HG02938 (cell line): ENCODE results near the gene HTRA2.

Experiments used
- ATAC-seq: cut with Tn5 transposase; IDR thresholded peaks from one replicate; pipeline ENCODE4 v1.9.1; 2021; ENCODE audit warnings: mild to moderate bottlenecking, moderate library complexity; ENCODE audit not compliant: unreplicated experiment

The HTRA2 gene

DNA sequence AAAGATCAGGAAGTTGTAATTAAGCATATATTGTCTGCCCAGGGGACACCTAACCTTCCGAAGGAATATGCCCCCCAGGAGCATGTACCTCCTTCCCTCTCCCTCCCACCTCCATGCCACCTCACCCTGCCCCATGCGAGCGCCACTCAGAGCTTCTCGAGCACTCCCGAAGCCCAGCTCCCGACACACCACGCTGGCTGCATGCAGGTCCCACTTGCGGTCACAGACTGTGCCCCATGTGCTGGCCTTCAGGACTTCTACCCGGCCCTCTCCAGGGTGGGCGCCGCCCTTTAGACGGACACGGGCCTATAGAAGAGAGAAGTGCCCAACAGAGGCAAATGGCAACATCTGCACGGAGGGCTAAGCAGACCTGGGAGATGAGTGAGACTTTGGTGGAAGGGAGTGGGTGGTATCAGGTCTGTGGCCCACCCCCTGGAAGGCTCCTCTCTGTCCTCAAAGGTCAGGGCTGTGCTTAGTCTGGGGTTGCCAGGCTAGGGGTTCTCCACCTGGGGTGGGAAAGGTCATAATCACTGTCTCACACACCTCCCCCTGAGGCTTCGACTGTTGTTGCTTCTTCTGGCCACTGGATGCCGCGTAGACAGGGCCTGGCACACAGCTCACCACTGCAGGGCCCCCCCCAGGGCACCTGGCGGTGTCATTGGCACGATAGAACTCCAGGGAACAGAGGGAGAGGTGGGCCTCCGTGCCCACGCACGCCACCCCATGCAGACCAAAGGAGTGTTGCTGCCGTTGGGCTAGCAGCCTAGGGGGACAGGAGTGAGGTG, 6.6 kb downstream of the HTRA2 start:
- no peak for ATAC-seq

DNA sequence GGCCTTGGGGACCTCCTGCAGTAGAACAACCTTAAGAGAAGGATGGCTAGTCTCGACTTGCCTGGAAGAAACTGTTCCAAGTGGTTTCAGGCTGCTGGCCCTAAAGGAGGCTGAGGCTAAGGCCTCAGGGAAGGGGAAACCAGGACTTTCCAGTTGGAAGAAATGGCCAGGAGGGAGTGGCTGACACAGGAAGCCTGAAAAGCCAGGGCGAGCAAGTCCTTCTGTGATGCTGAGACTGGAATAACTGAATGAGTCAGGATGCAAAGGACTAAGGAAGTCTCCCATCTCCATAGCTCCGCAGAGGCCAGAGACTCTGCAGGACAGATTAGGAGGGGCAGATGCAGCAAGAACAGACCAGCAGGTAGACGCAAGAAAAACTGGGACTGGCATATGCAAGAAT, 7.4 kb downstream of the HTRA2 start:
- no peak for ATAC-seq

DNA sequence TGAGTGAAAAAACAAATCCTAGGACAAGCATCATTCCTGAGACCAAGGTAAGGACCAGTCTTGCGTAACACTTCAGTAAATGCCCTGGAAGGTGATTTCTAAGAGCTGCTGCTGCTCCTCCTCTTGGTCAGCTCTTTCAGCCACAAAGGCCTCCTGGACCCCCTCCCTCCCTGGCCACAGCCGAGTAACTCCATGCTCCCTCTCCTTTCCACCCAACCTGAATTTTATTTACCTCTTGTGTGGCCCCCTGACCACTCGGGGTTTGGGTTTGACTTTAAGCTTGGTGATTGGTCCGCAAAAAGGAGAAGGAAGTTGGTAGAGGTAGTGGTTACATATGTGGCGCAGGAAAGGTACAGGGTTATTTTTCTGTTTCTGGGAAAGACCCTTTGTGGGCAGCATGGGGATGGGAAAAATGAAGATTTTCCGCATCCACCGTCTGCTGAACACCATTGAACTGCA, 9.2 kb downstream of the HTRA2 start:
- no peak for ATAC-seq

DNA sequence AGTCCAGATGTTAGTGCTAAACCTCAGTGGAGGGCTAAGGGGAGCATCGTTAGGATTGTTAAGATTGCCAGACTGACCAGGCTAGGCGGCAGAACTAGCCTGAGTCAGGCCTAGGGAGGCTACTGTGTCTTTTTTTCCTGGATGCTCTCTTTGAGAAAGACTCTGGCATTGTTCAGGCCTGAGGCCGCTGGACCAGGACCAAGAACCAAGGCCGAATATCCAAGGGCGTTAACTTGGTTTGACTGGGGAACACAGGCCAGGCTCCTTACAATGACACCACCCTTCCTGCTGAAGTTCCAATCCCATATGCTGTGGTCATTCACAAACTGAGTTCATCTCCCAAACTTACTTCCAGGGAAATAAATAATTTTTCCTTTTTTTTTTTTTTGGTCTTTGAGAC, 10.6 kb downstream of the HTRA2 start:
- ATAC-seq = no peak

DNA sequence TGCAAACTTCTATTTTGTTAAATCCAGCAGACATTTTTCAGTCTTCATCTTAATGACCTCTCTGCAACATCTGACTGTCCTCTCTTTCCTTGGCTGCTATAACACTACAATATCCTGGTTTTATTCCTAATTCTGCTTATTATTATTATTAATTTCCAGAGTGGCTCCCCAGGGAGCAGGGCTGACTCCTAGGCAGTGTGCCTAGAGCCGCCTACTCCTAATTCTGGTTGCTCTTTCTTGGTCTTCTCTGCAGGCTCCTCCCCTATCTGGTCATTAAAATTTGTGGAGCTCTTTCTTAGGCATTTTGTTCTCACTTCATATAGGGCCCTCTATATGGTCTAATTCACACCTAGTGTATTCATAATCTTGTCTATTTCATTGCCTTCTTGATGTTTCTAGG, 13.2 kb downstream of the HTRA2 start:
- ATAC-seq = no peak

DNA sequence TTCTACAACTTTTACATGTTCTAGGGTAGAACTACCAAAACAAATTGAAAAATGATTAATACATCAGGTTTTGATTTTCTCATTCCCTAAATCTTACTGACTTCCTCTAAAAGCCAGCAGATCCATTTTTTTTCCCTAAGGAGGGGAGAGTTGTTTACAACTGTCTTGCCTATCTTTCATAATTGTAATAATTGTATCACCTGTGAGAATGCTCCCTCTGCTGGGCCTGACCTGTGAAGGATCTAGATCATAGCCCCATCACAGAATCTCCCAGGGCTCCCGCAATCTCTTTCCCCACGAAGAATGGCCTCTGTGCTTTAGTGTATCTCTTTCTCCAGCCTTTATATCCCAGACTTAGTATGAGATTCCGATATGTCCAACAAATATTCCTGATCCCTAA, 14.9 kb downstream of the HTRA2 start:
- ATAC-seq = no peak

DNA sequence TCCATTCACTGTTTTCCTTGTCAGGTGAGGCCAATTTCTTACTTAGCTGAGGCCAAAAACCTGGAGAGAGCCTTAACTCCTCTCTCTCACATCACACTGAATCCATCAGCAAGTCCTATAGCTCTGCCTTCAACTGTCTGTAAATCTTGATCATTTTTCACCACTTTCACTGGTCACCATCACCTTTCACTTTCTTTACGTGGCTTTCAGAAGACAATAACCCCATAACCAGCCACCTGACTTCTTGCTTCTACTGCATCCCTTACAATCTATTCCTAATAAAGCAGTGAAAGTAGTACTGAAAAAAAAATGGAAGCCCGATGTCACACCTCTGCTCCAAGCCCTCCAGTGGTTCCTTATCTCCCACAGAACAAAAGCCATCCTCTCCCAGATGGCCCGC, 16.3 kb downstream of the HTRA2 start:
- no peak for ATAC-seq

DNA sequence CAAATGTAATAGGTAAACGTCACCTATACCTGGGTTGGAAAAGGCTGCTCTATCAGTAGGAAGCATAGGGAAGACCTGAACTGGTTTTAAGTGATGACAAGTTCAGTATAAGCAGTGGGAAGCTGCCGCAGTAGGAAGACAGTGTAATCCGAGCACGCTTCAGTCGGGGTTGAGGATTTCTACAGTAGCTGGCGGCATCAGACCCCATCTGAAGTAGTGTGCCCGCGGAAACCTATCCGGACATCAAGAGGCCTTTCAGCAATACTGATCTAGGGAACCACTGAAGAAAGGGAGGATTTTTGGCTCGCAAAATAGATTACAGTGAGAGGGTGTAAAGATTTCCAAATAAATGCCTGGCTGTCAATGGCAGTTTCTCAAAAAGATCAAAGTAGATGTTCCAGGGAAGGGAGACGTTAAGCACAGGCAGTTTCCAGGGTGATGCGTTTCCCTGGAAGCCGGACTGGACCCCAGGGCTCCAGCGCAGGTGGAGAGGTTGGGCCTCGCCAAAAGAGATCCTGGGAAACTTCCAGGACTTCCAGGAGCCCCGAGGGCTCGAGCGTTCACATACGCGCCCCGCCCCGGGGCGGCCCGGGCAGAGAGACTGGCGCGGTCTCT, 18.7 kb downstream of the HTRA2 start:
- ATAC-seq = no peak

DNA sequence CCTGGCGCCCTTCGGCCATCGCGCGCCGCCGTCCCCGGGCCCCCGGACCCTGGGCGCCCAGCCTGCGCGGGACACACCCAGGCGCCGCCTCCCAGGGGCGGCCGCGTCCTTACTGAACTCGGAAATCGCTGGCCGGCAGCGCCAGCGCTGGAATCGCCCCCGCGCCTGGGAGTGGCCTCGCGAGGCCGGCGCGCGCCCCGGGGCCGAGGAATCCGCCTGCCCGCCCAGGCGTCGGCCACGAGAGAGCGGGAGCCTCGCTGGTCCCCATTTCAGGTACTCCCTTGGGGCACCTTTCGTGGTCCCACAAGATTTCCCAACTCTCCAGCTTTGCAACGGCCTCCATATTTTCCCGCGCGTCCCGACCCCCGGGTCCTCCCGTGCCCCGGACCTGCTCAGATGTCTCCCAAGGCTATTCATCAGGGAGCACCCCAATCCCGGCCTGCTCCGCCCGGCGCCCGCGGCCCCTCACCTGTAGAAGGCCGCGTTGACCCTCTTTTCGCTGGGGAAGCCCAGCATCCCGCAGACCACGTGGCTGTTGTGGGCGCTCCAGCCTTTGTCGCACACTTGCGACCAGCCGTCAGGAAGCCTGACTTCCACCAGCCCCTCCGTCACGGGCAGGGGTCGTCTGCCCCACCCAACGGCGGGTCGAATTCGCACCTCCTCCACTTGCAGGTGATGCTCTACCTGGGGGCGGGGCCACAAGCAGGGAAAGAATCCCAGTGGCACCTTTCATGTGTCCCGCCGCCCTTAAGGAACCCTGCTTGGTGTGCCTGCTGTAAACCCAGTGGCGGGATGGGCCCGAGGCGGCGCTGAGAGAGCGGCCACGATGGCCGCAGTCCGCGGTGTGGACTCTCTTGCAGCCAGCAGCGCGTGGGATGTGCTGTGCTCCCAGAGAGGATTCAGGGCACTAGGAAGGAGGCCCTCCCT, 19.4 kb downstream of the HTRA2 start:
- ATAC-seq = no peak

DNA sequence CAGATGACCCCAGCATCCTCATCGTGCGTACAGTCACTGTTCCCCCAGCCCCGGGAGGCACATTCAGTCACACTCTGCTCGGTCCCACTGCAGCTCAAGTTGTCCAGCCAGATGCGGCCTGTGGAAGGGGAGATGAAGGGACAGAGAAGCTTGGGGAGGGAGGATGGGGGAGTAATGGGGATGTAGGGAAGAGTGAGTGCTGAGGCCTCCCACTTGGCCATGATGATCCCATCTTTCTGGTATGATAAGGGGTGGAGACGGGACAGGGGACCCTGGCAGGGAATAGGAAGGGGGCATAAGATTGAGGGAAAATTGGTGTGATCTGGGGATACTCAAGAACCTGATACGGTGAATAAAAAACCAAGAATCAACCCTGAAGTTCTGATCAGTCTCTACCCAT, 20.5 kb downstream of the HTRA2 start:
- no peak for ATAC-seq

DNA sequence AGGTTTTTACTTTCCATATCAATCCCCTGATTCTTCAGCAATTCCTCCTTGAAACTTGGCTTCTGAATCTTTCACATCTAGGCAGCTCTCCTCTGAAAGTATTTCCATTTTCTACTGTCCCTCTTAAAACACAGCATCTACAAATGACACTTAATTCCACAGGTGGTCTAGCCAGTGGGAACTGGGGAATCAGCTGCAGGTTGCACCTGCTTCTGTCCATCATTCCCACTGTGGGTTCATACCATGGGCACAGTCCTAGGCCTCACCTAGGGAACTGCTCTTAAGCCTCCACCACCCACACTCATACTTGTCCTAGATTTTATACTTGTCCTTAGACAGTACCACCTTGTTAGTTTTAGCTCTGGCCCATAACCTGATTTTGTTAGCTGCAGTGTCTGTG, 21.8 kb downstream of the HTRA2 start:
- no peak for ATAC-seq

DNA sequence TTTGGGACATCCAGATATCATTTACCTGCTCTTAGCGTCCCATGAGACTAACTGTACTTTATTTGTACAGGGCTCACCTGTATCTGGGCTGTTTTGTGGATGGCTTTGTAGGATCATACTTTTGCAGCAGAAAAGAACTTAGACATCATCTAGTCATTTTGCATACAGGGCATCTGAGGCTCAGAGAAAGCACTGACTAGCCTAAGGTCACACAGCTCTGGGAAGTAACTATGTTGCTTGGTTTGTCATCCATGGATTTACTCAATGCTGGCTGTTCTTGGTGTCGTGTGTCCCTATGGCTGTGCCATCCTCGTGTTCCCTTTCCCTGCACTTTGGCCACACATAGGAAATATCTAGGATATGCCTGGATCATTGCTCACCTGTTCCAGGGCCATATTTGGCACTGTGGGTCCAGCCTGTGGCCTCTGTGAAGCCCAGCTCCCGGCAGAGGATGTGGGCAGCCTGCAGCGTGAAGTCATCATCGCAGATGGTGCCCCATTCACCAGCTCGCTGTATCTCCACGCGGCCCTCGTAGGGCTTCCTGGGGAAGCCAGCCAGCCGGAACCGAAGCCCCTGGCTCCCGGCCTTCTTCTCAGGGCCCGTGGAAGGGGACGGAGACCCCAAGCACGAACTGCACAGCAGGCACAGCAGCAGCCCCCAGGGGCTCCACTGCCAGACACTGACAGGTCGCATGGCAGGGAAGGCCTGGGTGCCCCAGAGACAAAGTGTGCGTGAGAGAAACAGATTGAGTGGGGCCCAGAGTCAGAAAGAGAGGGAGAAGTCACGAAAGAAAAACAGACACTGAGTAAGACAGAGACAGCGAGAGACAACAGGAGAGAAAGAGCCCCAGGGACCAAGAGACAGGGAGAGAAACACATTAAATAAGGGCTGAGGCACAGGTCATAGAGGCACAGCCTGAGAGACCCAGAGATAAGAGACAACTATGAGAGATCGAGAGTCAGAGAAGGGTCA, 22.5 kb downstream of the HTRA2 start:
- ATAC-seq = no peak

DNA sequence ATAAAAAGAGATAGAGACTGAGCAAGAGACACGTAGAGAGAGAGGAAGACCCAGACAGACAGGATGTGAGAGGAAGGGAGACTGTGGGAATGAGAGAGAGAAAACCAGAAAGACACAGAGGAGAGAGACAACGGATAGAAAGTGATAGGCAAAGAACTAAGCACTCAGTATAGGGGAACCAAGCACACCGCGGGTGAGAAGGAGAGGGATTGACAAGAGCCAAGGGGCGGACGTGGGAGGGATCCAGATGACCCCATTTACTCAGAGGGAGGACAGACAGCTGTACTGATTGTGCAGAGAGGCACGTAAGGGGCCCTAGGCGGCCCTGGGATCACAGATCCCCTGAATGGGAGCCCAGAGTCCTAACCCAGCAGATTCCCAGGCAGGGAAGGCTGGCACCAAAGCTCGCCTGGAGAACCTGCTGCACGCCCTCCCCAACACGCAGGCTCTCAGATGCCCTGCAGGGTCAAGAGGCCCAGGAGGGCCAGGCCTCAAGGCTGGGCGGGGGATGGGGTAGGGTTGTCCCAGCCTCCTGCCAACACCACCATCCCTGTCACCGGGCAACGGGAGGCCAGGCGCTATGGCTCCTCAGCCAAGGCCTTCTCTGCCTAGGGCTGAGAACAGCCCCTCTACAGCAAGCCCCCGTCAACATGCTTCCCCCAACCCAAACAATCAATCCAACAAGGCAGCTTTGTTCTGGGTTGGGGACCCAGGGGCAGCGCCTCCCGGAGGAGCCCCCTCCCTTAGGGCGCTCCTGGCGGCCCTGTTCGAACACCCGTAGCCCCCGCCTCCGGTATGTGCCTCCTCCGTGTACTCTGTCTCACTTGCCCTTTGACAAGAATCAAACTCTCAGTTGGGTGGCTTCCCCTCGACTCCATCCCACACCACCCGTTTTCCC, 23.4 kb downstream of the HTRA2 start:
- no peak for ATAC-seq

DNA sequence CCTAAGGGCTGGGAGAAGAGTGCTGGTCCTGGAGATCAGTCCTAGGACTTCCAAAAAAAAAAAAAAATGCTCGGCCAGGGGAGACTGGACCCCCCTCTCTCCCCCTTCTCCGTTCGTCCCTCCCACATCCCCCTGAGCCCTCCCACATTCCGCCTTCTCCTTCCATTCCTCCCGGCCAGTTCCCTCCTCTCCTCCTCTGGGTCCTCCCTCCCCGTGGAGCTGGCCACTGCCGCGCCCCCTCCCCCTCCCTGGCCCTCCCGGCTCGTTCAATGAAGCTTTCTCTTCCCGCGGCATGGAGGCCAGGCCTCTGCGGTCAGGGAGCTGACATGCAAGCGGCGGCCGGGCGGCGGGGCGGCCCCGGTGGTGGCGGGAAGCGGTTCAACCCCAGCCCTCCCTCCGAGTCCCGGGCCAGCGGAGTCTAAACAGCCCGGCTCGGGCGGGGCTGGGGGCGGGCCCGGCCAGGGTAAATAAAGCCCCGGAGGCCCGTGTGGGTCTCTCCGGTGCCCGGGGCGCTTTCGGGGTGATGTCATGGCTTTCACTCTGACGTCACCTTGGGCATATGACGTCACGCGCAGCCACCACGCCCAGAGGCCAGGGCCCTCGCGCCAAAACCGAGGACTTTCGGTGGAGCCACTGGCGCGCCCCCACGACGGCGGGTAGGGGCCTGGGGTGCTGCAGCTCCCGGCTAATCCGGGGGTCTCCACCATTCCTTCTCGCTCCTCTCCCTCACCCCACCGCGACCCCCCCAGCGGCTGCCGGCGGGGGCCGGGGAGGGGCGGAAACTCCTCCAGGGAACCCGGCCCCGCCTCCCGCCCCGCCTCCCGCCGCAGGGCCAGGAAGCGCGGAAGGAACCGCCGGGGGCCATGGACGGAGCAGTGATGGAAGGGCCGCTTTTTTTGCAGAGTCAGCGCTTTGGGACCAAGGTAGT, 24.4 kb downstream of the HTRA2 start, which contains the start of the genes DOK1 and LOXL3:
Gene DOK1, plus strand, starts transcription at position 829 of the 928 bp plus-strand sequence. Its CDS starts 35 bp downstream, at position 864.
Gene LOXL3, minus strand, starts transcription at position 51 of the 928 bp plus-strand sequence. CDS start 1,308 bp downstream, outside the sequence.
- ATAC-seq = peak; percentile 48

DNA sequence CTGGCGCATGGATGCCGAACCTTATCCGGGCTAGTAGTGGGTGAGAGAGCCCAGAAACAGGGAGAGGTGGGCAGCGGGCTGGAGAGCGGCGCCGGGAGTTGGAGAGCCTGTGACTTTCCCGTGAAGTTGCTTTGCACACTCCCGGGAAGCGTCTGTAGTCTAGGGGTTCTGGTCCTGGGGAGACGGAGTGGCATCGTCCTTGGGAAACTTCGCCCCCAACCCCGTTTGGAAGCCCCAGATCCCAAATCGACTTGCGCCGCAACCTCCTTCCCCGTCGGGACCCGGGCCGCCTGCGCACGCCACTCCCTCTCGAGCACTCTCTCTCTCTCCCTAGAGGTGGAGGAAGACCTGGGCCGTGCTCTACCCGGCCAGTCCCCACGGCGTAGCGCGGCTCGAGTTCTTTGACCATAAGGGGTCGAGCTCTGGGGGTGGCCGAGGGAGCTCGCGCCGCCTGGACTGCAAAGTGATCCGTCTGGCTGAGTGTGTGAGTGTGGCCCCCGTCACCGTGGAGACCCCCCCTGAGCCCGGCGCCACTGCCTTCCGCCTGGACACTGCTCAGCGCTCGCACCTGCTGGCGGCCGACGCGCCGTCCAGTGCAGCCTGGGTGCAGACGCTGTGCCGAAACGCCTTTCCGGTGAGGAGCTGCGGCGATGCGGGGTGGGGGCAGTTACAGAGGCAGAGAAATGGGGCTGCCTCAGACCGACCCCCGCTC, 25.2 kb downstream of the HTRA2 start:
- ATAC-seq = peak; percentile 37

DNA sequence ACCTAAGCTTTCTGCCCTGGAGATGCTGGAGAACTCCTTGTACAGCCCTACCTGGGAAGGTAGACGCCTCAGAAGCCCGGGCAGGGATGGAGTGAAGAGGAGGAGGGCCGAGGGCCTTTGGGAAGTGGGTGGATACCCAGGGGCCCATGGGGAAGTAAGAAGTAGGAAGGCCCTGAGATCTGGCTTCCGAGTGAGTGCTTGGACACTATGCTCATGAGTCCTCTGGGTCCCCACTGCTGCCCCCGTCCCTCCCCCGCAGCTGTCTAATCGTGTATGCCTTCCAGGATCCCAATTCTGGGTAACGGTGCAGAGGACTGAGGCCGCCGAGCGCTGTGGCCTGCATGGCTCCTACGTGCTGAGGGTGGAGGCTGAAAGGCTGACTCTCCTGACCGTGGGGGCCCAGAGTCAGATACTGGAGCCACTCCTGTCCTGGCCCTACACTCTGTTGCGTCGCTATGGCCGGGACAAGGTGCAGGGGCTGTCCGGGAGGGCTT, 25.9 kb downstream of the HTRA2 start:
- ATAC-seq = no peak

DNA sequence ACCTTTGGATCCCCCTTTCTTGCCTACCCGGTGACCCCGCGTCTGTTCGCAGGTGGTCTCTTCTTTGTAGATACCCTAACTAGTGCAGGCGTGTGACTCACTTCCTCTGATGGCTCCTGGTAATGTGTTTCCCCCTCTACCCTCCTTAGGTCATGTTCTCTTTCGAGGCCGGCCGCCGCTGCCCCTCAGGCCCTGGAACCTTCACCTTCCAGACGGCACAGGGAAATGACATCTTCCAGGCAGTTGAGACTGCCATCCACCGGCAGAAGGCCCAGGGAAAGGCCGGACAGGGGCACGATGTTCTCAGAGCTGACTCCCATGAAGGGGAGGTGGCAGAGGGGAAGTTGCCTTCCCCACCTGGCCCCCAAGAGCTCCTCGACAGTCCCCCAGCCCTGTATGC, 26.4 kb downstream of the HTRA2 start:
- ATAC-seq = no peak
